SK-N-DZ (cell line): ENCODE results near the gene TBX4.

Source experiments
- DNase-seq: peaks from one replicate; pipeline ENCODE4 v3.0.0-alpha.2; 2015; ENCODE audit warnings: low spot score

The TBX4 gene

DNA sequence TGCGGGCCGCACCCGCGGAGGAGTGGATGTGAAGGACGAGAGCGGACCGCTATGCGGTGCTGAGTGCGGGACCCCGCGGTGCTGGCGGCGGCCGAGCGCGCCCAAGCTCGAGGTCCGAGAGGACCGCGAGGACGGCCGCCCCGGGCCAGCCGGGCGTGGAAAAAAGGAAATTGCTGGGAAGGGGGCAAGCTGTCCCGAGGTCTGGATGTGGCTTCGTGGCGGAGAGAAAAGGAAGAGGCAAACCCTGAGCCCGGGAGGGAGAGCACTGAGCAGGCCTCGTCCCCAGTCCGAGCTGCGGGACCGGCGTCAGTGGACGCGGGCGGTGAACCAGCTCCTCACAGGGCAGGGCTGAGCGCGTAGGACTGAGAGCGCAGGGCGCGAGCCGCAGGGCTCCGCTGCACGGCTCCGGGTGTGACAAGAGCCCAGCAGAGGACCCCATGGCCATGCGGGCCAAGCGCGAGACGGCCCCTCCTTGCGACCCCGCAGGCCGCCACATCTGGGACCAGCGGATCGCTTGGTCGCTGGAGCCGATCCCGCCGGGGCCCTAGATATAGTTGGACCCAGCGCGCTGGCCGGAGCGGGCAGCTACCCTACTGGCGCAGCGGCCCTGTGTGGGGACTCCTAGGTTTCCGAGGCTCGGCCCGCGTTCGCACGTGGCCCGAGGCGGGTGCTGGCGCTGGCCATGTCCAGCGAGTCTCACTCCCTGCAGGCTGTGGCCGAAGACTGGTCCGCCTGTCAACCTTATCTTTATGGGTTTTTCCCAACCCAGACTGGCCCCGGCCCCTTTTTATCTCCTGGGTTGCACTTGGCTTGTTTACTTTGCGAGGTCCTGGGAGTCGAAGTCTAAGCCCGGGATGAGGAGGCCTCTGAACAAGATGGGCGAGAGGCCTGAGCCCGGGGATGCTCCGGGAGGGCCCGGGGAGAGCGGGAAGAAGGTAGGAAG lies 2.4 kb downstream of the TBX4 start:
- no peak for DNase-seq

- DNase-seq, result no peak
Measured at GRCh38 chr17:61455324-61456060, 3.3 kb downstream of the TBX4 start.

DNA sequence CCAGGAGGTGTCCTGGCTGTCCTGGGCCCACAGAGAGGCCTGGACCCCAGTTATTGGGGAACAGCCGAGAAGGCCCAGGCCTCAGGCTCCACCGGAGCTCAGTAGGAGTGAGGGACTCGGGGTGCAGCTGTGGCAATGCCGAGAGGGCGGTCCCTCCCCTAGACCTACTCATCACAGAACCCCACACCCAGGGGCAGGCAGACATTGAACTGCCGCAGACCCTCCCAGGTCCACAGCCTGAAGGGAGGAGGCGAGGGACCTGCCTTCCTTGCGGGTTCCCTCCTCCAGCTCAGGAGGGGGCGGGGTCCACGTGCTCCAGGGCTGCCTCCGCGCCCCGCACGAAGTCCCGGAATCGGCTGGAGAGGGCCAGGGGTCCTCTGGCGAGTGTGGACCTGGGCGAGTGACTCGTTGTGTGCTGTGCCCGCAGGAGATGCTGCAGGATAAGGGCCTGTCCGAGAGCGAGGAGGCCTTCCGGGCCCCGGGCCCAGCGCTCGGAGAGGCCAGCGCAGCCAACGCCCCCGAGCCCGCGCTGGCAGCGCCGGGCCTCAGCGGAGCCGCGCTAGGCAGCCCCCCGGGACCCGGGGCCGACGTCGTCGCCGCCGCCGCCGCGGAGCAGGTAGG lies 3.9 kb downstream of the TBX4 start:
- DNase-seq, result no peak

DNA sequence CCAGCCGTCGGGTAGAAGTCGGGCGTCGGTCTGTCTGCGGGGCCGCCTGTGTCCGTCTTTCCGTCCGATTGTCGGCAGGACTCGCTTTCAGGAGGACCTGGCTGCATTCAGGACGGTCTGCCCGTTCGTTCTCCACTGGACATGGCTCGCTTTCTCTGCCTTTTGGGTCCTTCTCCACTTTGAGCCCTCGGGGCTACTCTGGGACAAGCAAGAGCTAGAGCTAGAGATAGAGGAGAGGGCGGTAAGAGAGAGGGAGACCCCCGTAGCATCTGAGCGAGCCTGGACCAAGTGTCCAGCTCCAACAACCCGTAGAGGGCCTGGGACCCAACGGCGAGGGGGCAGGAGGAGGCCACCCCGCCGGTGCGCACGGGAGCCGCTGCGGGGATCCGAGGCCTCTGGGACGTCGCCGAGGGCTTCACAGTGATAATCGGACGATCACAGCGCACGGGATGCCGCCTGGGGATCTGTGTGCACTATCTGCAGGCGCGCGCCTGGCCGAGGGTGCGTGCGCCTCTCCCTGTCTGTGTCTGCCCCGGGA lies 4.5 kb downstream of the TBX4 start:
- DNase-seq, result no peak

DNA sequence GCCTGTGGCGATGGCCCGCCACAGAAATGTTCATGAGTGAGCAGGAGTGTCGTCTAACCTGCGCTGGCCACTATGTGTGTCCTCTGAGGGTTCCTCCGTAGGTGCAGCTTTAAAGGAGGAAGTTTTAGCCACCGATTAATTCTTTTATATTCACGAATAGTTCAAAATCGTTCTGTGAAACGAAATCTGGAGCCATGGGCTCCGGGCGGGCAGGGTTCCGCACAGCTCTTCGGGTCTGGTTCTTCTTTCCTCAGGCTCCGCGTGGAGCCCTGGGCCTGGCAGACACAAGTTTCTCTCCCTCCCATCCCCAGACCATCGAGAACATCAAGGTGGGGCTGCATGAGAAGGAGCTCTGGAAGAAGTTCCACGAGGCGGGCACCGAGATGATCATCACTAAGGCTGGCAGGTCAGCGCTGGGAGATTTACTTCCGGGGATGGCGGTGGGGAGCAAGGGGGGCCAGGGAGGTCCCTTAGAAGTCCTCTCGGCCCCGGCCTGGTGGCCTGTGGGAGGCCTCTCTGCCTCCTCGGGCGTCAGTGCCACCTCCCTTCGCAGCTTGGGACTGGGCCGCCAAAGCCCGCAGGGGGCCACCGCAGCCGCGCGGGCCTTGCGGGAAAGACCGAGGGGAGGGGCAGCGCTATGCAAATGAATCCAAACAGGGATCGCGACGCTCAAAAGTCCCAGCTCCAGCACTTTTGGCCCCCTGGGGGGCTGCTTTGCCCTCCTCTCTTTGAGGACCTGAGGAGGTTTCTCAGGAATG lies 5.2 kb downstream of the TBX4 start:
- no peak for DNase-seq

DNA sequence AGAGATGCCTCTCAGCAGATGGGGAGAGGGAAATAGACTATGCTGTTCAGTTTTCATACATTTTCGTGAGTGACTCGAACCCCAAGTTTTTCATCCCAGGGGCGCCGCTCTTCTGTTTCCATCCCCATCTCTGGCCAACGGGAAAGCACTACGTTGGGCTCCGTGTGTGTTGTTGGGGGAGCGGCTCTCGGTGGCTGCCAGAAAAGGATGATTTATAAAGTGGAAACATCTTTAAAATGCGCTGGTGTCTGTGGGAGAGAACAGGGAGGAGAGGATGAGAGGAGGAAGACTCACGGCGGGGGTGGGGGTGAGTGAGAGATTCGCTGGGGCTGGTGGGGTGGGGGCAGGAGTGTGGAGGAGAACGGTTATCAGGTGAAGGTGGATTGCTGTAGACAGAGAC lies 5.8 kb downstream of the TBX4 start:
- DNase-seq, result no peak

DNA sequence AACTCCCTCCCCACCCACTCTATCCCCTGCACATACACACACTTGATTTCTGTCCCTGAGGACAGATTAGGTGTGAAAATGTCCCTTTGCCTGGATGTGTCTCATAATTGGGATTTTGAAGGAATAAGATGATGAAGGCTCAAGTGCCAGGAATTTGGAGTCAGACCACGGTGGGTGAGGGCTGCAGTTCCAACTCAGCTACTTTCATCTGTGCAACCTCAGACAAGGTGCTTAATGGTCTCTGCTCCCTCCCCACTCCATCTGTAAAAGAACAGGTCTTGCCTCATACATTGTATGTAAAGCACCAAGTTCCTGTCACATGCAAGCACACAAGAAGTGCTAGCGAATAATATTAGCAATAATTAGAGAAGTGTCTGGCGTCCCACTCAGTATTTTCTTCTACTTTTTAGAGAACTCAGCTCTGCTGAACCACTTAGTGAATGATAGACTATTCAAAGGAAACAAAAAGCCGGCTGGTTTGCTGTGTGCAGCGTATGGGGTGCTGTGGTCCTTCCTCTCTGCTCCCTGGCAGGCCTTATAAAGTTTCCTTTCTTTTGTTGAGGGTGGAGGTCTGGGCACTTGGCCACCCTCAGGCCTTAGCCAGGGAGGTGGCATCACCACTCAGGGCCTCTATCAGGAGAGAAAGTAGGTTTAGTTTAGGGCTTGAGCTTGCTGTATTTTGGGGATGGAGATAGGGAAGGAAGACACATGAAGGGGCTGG lies 6.4 kb downstream of the TBX4 start:
- DNase-seq, result no peak

DNA sequence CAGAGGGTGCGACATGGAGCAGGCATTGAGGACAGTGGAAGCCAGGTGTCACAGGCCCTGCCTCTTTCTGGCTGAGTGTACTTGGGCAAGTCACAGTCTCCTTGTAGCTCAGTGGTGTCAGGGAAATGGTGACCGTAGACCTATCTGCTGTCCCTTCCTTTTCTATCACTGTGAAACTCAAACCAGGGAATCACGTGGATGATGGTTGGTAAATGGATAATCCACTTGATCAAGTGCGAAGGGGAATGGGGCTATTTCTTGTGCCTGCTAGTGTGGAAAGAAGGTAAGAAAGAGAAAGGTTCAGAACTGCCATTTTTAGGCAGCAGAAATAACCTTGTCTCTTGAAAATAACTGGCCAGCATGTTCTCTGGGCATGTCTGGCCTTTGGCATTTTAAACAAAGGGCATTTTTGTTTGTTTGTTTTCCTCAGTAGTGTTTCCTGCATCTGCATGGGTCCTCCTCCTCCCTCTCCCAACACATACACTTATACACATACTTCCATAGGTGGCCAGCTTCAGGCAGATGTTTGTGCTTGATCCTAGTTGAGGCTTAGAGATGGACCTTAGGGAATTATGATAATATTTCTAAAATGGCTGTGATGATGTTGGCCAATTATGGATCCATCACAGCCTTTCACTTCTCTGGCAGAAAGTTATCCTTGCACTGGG lies 7.1 kb downstream of the TBX4 start:
- DNase-seq, result no peak

DNA sequence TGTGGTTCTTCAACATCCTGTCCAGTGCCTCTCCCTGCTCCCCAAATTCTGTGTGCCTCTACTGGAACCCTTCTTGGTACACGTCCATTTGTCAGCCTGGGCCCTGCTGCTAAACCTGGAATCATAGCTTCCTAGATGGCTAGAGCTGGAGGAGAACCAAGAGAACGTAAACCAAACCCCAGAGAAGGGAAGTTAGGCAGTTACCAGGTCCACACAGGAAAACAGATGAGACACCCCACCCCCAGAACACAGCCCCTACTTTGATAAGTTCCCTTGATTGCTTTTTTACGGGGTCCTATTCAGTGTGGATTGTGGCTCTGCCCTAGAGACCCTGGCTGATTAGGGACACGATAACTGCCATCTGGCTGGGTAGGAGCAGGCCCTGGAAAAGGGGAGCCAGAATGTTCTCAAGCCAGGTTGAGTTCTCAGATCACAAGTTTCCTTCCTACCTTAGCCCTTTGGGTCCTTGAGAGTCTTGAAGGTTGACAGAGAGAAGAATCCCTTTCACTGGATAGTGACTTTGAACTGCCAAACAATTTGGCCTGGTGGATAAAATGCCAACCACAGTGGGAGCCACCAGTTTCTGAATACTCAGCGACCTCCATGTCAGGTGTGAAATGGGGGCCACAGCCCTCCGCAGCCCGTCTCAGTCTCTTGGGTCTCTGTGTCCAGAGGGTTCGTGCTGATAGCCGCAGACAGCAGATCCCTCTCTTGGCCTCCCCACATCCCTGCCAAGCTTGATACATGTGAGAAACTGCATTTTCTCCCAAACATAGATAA lies 7.9 kb downstream of the TBX4 start:
- DNase-seq, result no peak

GRCh38 chr17:61460796-61461585 lies 8.8 kb downstream of the TBX4 start:
- no peak for DNase-seq

GRCh38 chr17:61461586-61461966 lies 9.4 kb downstream of the TBX4 start:
- peak; percentile 50 for DNase-seq

- DNase-seq, result peak; percentile 54
Measured at GRCh38 chr17:61461967-61462718, 9.9 kb downstream of the TBX4 start.

DNA sequence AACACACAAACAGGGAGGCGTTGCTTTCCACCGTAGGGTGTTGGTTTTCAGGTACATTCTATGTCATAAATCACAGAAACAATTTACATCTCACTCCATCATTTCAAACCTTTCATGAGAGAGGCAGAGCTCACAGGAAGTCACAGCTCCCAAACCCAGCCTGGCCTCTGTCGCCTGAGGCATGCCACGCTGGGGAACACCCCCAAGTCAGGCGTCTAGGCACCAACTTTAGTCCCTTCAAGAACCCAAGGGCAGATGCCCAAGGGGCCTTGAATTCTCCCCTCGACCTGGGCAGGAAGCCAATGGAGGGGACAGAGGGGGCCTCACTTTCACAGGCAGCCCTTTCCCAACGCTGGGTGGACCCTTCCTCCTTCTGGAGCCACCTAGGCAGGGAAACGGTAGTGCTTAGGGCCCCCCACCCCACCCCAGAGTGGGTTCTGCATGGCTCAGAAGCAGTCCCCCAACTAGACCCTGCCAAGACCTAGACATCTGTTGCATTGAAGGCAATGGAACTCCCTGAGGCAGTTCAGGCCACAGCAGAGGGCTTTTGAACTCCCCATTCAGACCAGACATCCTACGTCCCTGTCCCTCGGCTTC lies 10.6 kb downstream of the TBX4 start:
- DNase-seq, result peak; percentile 50

DNA sequence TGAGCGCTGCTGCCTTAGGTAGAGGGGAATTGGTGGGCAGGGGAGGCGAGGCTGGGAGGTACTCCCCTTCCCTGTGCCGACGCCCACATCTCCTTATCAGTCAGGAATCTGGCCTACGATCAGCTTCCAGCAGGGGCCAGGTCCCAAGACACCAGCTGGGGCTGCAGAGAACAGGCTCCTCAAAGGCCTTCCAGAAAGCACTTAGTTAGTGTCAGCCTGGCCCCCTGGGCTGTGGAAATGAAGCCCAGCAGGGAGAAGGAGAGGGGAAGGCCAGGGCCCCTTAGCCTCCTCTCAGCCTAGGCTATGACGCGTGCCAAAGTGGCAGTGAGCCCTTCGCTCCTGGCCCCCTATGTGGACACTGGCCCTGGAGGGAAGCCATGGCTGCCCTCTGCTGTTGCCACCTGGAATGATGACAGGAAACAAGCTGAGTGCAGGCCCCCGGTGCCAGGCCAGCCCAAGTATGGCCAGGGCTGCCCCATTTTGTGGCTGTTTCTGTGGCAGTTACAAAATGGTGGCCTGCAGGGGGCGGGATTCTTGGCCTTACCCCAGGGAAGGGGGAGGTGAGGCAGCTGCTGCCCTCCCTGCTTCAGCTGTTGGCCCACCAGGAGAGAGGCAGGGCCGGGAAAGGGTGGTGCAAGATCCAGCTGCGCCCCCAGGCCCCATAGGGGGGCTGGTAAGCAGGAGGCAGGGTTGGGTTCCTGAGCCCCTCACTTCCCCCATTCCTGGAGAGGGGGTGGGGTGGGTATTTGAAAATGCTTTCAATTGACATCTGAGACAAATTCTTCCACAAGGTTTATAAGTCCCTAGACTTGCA lies 11.3 kb downstream of the TBX4 start:
- peak; percentile 96 for DNase-seq

- DNase-seq, result no peak
Measured at GRCh38 chr17:61464130-61464842, 12.1 kb downstream of the TBX4 start.

- DNase-seq, result no peak
Measured at GRCh38 chr17:61464843-61465180, 12.6 kb downstream of the TBX4 start.
